DND-41 (cell line): Measurements from ENCODE around the gene CYBB.

Experiments
- CTCF ChIP-seq: IDR thresholded peaks from 2 replicates; pipeline ENCODE4 v1.5.1; 2012; ENCODE audit warnings: borderline replicate concordance, low read length, moderate library complexity, mild to moderate bottlenecking; ENCODE audit not compliant: poor library complexity, severe bottlenecking; ENCODE audit errors: extremely low read depth
- EZH2 ChIP-seq: IDR thresholded peaks from 3 replicates; pipeline ENCODE4 v1.6.1; 2012; ENCODE audit warnings: borderline replicate concordance, low read depth, mild to moderate bottlenecking, moderate library complexity, low read length, inconsistent platforms; ENCODE audit not compliant: severe bottlenecking

- no peak for TF ChIP-seq CTCF
- TF ChIP-seq EZH2 = no peak
These were observed at the start of gene CYBB for GRCh38 chrX:37779857-37780256.
